HCT116 (cell line): Measurements from ENCODE around the gene ELFN1. TPM values are rescaled to one million over a fixed set of nuclear protein-coding genes. Genes with fewer than 3 reads are reported as not detected.

Experiments used
- ATAC-seq: fragments of 200-7000 bp; cut with Tn5 transposase; 2 replicates; pipeline ENCODE4 v1.9.1; 2020; ENCODE audit warnings: mild to moderate bottlenecking, moderate library complexity
- BruUV-seq: library from RNA; stranded (reverse); fragments of 400-500 nt; replicated peaks from 2 replicates; lab custom pipeline; 2021; lab: Mats Ljungman, UMichigan
- CTCF ChIA-PET: fragments of 300-600 bp; sonication (Branson Sonifier 250); formaldehyde crosslinking; loops from one replicate; lab custom pipeline; 2021; ENCODE audit warnings: antibody characterized with exemption; lab: Charles Lee
- POLR2A ChIA-PET: fragments of 300-600, 350-600 bp; sonication (Branson Sonifier 250); formaldehyde crosslinking; loops from one replicate; lab custom pipeline; 2021; ENCODE audit warnings: antibody characterized with exemption; lab: Charles Lee
- RAD21 ChIA-PET, 2 experiments: fragments of 300-600 bp; sonication (Branson Sonifier 250); formaldehyde crosslinking; loops; one replicate each; lab custom pipeline; 2023; ENCODE audit warnings: low total read pairs in 2 of 2; ENCODE audit not compliant: uncharacterized antibody in 2 of 2, unreplicated experiment in 2 of 2, low non-redundant PET in 1 of 2; lab: Charles Lee
- DNase-seq: peaks from one replicate; pipeline ENCODE4 v3.0.0-alpha.2; 2010; ENCODE audit warnings: low read depth, low spot score
- H2AFZ ChIP-seq: fragments of 200-600 bp; shearing (Covaris generic), sonication (generic); 2 replicates; pipeline ENCODE4 v1.6.1; 2017; ENCODE audit warnings: low read depth, mixed run types, mixed read lengths, antibody characterized with exemption, low read length; ENCODE audit not compliant: poor library complexity, severe bottlenecking
- H3K27ac ChIP-seq: 2 replicates; pipeline ENCODE4 v1.5.1; 2012; ENCODE audit warnings: low read depth, low read length
- H3K27me3 ChIP-seq: fragments of 200-600 bp; sonication (generic); 2 replicates; pipeline ENCODE4 v1.6.1; 2016; ENCODE audit warnings: mixed run types, low read length, mixed read lengths; ENCODE audit not compliant: insufficient read depth
- H3K36me3 ChIP-seq, 2 experiments: fragments of 200-500 bp in 1 of 2; fragments of 200-600 bp in 1 of 2; sonication (Bioruptor generic) in 1 of 2; sonication (generic) in 1 of 2; 2 replicates each; pipeline versions ENCODE4 v1.5.1 to v1.6.1; 2014 to 2016; ENCODE audit warnings: low read length in 2 of 2, inconsistent platforms in 1 of 2, mixed read lengths in 1 of 2, mixed run types in 1 of 2; ENCODE audit not compliant: insufficient read depth in 2 of 2, control insufficient read depth in 1 of 2
- H3K4me1 ChIP-seq, 2 experiments: fragments of 200-600 bp in 1 of 2; sonication (generic) in 1 of 2; 2 replicates each; pipeline versions ENCODE4 v1.5.1 to v1.6.1; 2012 to 2017; ENCODE audit warnings: low read length in 2 of 2, inconsistent platforms in 1 of 2, mild to moderate bottlenecking in 1 of 2, mixed read lengths in 1 of 2, mixed run types in 1 of 2, moderate library complexity in 1 of 2; ENCODE audit not compliant: insufficient read depth in 2 of 2, control insufficient read depth in 1 of 2
- H3K4me2 ChIP-seq: fragments of 200-600 bp; sonication (generic); 2 replicates; pipeline ENCODE4 v1.6.1; 2017; ENCODE audit warnings: mixed run types, low read length, mixed read lengths
- H3K4me3 ChIP-seq, 2 experiments: fragments of 200-600 bp in 1 of 2; sonication (generic) in 1 of 2; replicated peaks in 1 of 2; 2 replicates each; pipeline ENCODE4 v1.5.1; 2011 to 2016; ENCODE audit warnings: low read length in 2 of 2, control low read depth in 1 of 2, low read depth in 1 of 2, mild to moderate bottlenecking in 1 of 2, mixed read lengths in 1 of 2, mixed run types in 1 of 2
- H3K79me2 ChIP-seq: fragments of 200-600 bp; sonication (generic); 2 replicates; pipeline ENCODE4 v1.6.1; 2017; ENCODE audit warnings: mild to moderate bottlenecking, mixed run types, low read length, moderate library complexity, mixed read lengths; ENCODE audit not compliant: insufficient read depth
- H3K9ac ChIP-seq: fragments of 200-600 bp; sonication (generic); 2 replicates; pipeline ENCODE4 v1.6.1; 2016; ENCODE audit warnings: low read length, mixed read lengths
- H3K9me2 ChIP-seq: fragments of 200-600 bp; sonication (generic), shearing (Covaris generic); 2 replicates; pipeline ENCODE4 v1.6.1; 2017; ENCODE audit warnings: mixed run types, mild to moderate bottlenecking, moderate library complexity; ENCODE audit not compliant: insufficient read depth
- H3K9me3 ChIP-seq, 2 experiments: fragments of 200-500 bp in 1 of 2; fragments of 200-600 bp in 1 of 2; sonication (Bioruptor generic) in 1 of 2; sonication (generic) in 1 of 2; 2 replicates each; pipeline ENCODE4 v1.6.1; 2014 to 2017; ENCODE audit warnings: low read length in 2 of 2, mixed read lengths in 2 of 2, inconsistent platforms in 1 of 2, low read depth in 1 of 2, mild to moderate bottlenecking in 1 of 2, mixed run types in 1 of 2, moderate library complexity in 1 of 2; ENCODE audit not compliant: control insufficient read depth in 1 of 2, insufficient read depth in 1 of 2
- H4K20me1 ChIP-seq: fragments of 200-600 bp; sonication (generic), shearing (Covaris generic); 2 replicates; pipeline ENCODE4 v1.6.1; 2017; ENCODE audit warnings: mixed run types, mild to moderate bottlenecking, moderate library complexity; ENCODE audit not compliant: insufficient read depth
- CBX3 ChIP-seq: IDR thresholded peaks from 2 replicates; pipeline ENCODE4 v1.6.1; 2012; ENCODE audit warnings: low read depth
- CEBPB ChIP-seq: IDR thresholded peaks from 2 replicates; pipeline ENCODE4 v1.6.1; 2012; ENCODE audit warnings: low read depth
- EGR1 ChIP-seq: IDR thresholded peaks from 2 replicates; pipeline ENCODE4 v1.6.1; 2012; ENCODE audit warnings: low read depth
- EZH2phosphoT487 ChIP-seq: fragments of 200-600 bp; IDR thresholded peaks from 2 replicates; pipeline ENCODE4 v1.6.1; 2018; ENCODE audit warnings: antibody characterized with exemption, borderline replicate concordance
- FOSL1 ChIP-seq: IDR thresholded peaks from 2 replicates; pipeline ENCODE4 v1.6.1; 2012; ENCODE audit warnings: low read depth
- JUND ChIP-seq: IDR thresholded peaks from 2 replicates; pipeline ENCODE4 v1.6.1; 2012
- POLR2A ChIP-seq: IDR thresholded peaks from 2 replicates; pipeline ENCODE4 v1.7.0; 2011; ENCODE audit warnings: borderline replicate concordance; ENCODE audit not compliant: insufficient read depth, insufficient read length; ENCODE audit errors: extremely low read depth
- POLR2AphosphoS5 ChIP-seq: IDR thresholded peaks from 2 replicates; pipeline ENCODE4 v1.6.1; 2011; ENCODE audit warnings: mild to moderate bottlenecking, low read depth, low read length, moderate library complexity
- RAD21 ChIP-seq: IDR thresholded peaks from 2 replicates; pipeline ENCODE4 v1.6.1; 2012; ENCODE audit warnings: low read depth, mild to moderate bottlenecking
- SIN3A ChIP-seq: IDR thresholded peaks from 2 replicates; pipeline ENCODE4 v1.6.1; 2012; ENCODE audit warnings: low read depth
- SP1 ChIP-seq: IDR thresholded peaks from 2 replicates; pipeline ENCODE4 v1.6.1; 2012; ENCODE audit warnings: low read depth
- TCF7L2 ChIP-seq: IDR thresholded peaks from 2 replicates; pipeline ENCODE4 v1.7.0; 2011; ENCODE audit warnings: borderline replicate concordance, inconsistent platforms; ENCODE audit not compliant: insufficient read depth, insufficient read length; ENCODE audit errors: extremely low read depth
- YY1 ChIP-seq: IDR thresholded peaks from 2 replicates; pipeline ENCODE4 v1.6.1; 2011; ENCODE audit warnings: low read length, low read depth, moderate library complexity, mild to moderate bottlenecking; ENCODE audit not compliant: insufficient replicate concordance; ENCODE audit errors: extremely low read depth
- ZFX ChIP-seq: fragments of 450-650 bp; IDR thresholded peaks from 2 replicates; pipeline ENCODE4 v1.6.1; 2017
- ZNF274 ChIP-seq: fragments of 200-500 bp; sonication (Bioruptor generic); IDR thresholded peaks from 2 replicates; pipeline ENCODE4 v1.6.1; 2014; ENCODE audit warnings: mild to moderate bottlenecking, low read depth, low read length, inconsistent platforms
- intact Hi-C: fragments of 100-400 bp; cut with micrococcal nuclease; formaldehyde crosslinking; loops from 2 replicates; pipeline ENCODE4 v1.10.0; 2022
- total RNA-seq: library from RNA; stranded (reverse); gene quantifications from one replicate; pipeline ENCODE4 v1.2.1, GENCODE V29; 2021; ENCODE audit not compliant: unreplicated experiment
- TF ChIP-seq, protein P1 (sequence below): IDR thresholded peaks from 2 replicates; pipeline ENCODE4 v1.6.1; 2011; ENCODE audit warnings: mild to moderate bottlenecking, low read length, moderate library complexity; ENCODE audit not compliant: insufficient replicate concordance; ENCODE audit errors: extremely low read depth
- TF ChIP-seq, protein P2 (sequence below): IDR thresholded peaks from 2 replicates; pipeline ENCODE4 v1.6.1; 2012

The ELFN1 gene
- total RNA-seq, 1 experiment from 2014 or later, result 4.4 TPM

DNA sequence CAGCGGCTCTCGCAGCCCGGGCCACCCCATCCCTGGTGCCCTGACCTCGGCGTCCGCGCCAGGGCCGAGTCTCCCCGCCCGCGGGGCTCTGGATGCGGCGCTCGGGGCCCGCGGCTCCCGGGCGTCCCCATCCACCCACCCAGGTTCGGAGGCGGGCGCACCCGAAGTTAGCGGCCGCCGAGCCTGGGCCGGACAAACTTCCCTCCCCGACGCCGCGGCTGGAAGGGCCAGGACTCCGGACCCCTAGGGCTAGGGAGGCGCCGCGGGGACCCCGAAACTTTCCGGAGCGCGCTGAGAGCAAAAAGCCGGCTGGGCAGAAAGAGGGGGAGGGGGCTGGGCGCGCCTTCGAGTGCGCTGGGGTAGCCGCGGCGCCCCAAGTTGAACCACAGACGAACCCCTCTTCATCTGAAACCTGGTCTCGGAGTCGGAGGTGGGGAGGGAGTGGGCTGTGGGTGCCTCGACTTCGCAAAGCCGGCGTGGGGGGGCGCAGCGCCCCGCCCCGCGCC, 3.7 kb upstream of the ELFN1 start:
- no TSS peak for BruUV-seq
- no peak for DNase-seq
- CTCF ChIA-PET, result no interaction called here

DNA sequence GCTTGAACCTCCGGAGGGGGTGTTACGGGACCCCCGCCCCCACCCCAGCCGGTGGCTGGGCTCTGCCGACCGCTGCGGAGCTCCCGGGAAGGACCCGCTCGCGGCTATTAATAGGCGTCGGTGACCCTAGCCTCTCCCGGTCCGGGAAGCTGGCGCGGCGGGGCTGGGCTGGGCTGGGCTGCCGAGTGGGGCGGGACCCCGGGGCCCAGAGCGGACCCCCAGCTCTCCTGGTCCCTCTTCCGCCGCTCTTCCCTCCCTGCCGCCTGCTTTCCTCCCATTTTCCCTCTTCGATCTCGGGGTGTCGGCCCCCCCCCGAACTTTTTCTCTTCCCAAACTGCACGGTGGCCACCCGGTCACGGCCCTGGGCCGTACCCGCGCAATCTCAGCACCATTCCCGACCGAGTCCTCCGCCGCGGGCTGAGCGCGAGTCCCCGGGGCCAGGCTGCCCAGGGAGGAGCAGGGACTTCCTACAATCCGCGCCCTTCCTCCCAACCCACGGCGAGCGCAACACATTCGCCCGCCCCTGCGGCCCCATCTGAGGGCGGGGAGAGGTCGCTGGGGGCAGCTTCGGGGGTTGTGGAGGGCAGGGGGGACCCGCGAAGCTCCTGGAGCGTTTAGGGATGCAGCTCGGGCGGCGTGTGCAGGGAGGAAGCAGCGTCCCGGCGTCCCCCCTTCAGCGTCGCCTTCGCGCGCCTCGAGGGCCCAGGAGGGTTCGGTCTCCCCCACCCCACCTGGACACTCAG, 3.1 kb upstream of the ELFN1 start:
- H3K4me1 ChIP-seq, result peaks cover 0 to 16% of the 10 kb centered on the region in 2 experiments; a peak in 2 of 4 replicates
- ChIA-PET CTCF (no interaction called here), POLR2A (no interaction called here), RAD21 (no interaction called here)
- H3K9ac ChIP-seq, result no peak overlapping the region
- H3K4me2 ChIP-seq, result no peak overlapping the region
- no peaks in the 10 kb centered on the region for H3K36me3 ChIP-seq
- intact Hi-C loops, result no loop called here
- no peaks in the 10 kb centered on the region for H3K9me2 ChIP-seq
- TF ChIP-seq YY1, result no peak
- no peak for TF ChIP-seq SIN3A
- no peak for TF ChIP-seq JUND
- no peak for TF ChIP-seq POLR2AphosphoS5
- no peak for TF ChIP-seq CEBPB
- no peak for TF ChIP-seq EGR1
- TF ChIP-seq EZH2phosphoT487, result no peak
- TF ChIP-seq TCF7L2, result no peak
- no peak for TF ChIP-seq RAD21
- TF ChIP-seq ZFX, result no peak
- no peak for TF ChIP-seq CBX3
- TF ChIP-seq ZNF274, result no peak
- TF ChIP-seq SP1, result no peak
- TF ChIP-seq, protein P1, sequence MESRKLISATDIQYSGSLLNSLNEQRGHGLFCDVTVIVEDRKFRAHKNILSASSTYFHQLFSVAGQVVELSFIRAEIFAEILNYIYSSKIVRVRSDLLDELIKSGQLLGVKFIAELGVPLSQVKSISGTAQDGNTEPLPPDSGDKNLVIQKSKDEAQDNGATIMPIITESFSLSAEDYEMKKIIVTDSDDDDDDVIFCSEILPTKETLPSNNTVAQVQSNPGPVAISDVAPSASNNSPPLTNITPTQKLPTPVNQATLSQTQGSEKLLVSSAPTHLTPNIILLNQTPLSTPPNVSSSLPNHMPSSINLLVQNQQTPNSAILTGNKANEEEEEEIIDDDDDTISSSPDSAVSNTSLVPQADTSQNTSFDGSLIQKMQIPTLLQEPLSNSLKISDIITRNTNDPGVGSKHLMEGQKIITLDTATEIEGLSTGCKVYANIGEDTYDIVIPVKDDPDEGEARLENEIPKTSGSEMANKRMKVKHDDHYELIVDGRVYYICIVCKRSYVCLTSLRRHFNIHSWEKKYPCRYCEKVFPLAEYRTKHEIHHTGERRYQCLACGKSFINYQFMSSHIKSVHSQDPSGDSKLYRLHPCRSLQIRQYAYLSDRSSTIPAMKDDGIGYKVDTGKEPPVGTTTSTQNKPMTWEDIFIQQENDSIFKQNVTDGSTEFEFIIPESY, result no peak
- TF ChIP-seq POLR2A, result no peak
- no TSS peak for BruUV-seq
- H3K9me3 ChIP-seq, result no peaks in the 10 kb centered on the region
- DNase-seq (no peak), ATAC-seq (no peak)
- no peak overlapping the region for H3K4me3 ChIP-seq
- no peaks in the 10 kb centered on the region for H3K27me3 ChIP-seq
- no peaks in the 10 kb centered on the region for H4K20me1 ChIP-seq
- no peak overlapping the region for H3K27ac ChIP-seq
- H3K79me2 ChIP-seq, result no peaks in the 10 kb centered on the region
- no peak overlapping the region for H2AFZ ChIP-seq

More for the DNA sequence above, 3.7 kb upstream of the ELFN1 start:
- Histone ChIP-seq H3K36me3 (no peaks in the 10 kb centered on the region), H3K4me1 (peaks cover 0 to 19% of the 10 kb centered on the region in 2 experiments; a peak in 2 of 4 replicates), H2AFZ (no peak overlapping the region), H3K27ac (no peak overlapping the region), H3K79me2 (no peaks in the 10 kb centered on the region), H3K9me2 (no peaks in the 10 kb centered on the region), H3K4me3 (no peak overlapping the region), H3K9ac (no peak overlapping the region), H4K20me1 (no peaks in the 10 kb centered on the region), H3K9me3 (no peaks in the 10 kb centered on the region), H3K27me3 (no peaks in the 10 kb centered on the region), H3K4me2 (no peak overlapping the region)
- POLR2A ChIA-PET, result no interaction called here
- TF ChIP-seq ZFX (no peak), JUND (no peak), SP1 (no peak), FOSL1 (no peak), POLR2AphosphoS5 (no peak), CBX3 (no peak), YY1 (no peak), POLR2A (no peak), TCF7L2 (no peak), EZH2phosphoT487 (no peak)
- TF ChIP-seq, protein P2, sequence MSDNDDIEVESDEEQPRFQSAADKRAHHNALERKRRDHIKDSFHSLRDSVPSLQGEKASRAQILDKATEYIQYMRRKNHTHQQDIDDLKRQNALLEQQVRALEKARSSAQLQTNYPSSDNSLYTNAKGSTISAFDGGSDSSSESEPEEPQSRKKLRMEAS, result no peak
- intact Hi-C loops, result no loop called here
- ATAC-seq, result no peak
- RAD21 ChIA-PET, result no interaction called here
